ENCODE results near the gene REEP5.
"Not testable (repeated sequence)": the region's sequence is repeated elsewhere in the genome, so short reads cannot be mapped to it uniquely, and the experiment has no call there.

- TF ChIP-seq CTCF (IDR thresholded peaks at IDR 0.05); ESRRA (CRISPR knock-in tag; IDR thresholded peaks at IDR 0.05; ENCODE audit: borderline replicate concordance); NFE2L1 (CRISPR knock-in tag; IDR thresholded peaks at IDR 0.05); AFF4 (CRISPR knock-in tag; IDR thresholded peaks at IDR 0.05; ENCODE audit: borderline replicate concordance); ATF1 (CRISPR knock-in tag; IDR thresholded peaks at IDR 0.05); ZNF423 (CRISPR knock-in tag; IDR thresholded peaks at IDR 0.05); IRF2 (CRISPR knock-in tag; IDR thresholded peaks at IDR 0.05; ENCODE audit: borderline replicate concordance, low read depth); STAT6 (CRISPR knock-in tag; conservative IDR thresholded peaks at IDR 0.05; ENCODE audit: low read depth): not testable (repeated sequence)
These were observed 30.0 kb downstream of the REEP5 start for GRCh38 chr5:112892066-112892465.

Data from WTC11 (cell line).